PC-3 (cell line): ENCODE data around the gene ARHGEF11. TPM values are rescaled to one million over a fixed set of nuclear protein-coding genes. Genes with fewer than 3 reads are reported as not detected.

ENCODE experiments used
- ATAC-seq: fragments of 200-7000 bp; cut with Tn5 transposase; 2 replicates; pipeline ENCODE4 v1.9.1; 2020; ENCODE audit warnings: mild to moderate bottlenecking, moderate library complexity
- Bru-seq: library from RNA; stranded (reverse); fragments of 400-500 nt; gene quantifications from one replicate; lab custom pipeline; 2021; lab: Mats Ljungman, UMichigan
- BruChase-seq, 2 experiments: library from RNA; stranded (reverse); fragments of 400-500 nt; gene quantifications; one replicate each; lab custom pipeline; 2021; lab: Mats Ljungman, UMichigan
- BruUV-seq: library from RNA; stranded (reverse); fragments of 400-500 nt; replicated peaks from 2 replicates; lab custom pipeline; 2021; lab: Mats Ljungman, UMichigan
- CTCF ChIA-PET: fragments of 300-600 bp; sonication (Branson Sonifier 250); formaldehyde crosslinking; loops from one replicate; lab custom pipeline; 2022; ENCODE audit warnings: antibody characterized with exemption; lab: Charles Lee
- POLR2A ChIA-PET: fragments of 300-600 bp; sonication (Branson Sonifier 250); formaldehyde crosslinking; loops from one replicate; lab custom pipeline; 2022; ENCODE audit warnings: antibody characterized with exemption; ENCODE audit not compliant: unreplicated experiment; lab: Charles Lee
- DNase-seq: peaks from one replicate; pipeline ENCODE4 v3.0.0-alpha.2; 2015
- H2AFZ ChIP-seq: fragments of 300-600 bp; sonication (generic); 2 replicates; pipeline ENCODE4 v1.6.0; 2016; ENCODE audit warnings: antibody characterized with exemption, low read length
- H3F3A ChIP-seq: fragments of 300-600 bp; sonication (generic); one replicate; pipeline ENCODE4 v1.6.0; 2017; ENCODE audit warnings: antibody characterized with exemption, low read length, control low read depth, mild to moderate bottlenecking; ENCODE audit not compliant: unreplicated experiment
- H3K27ac ChIP-seq: fragments of 300-600 bp; sonication (generic); 2 replicates; pipeline ENCODE4 v1.5.1; 2016; ENCODE audit warnings: mild to moderate bottlenecking, low read length
- H3K27me3 ChIP-seq: fragments of 300-600 bp; sonication (generic); 2 replicates; pipeline ENCODE4 v1.6.1; 2016; ENCODE audit warnings: low read length, mixed read lengths
- H3K36me3 ChIP-seq: fragments of 300-600 bp; sonication (generic); 2 replicates; pipeline ENCODE4 v1.6.1; 2016; ENCODE audit warnings: low read depth, mixed run types, low read length, mixed read lengths
- H3K4me1 ChIP-seq: fragments of 300-600 bp; sonication (generic); 2 replicates; pipeline ENCODE4 v1.5.1; 2016; ENCODE audit warnings: low read length; ENCODE audit not compliant: insufficient read depth
- H3K4me2 ChIP-seq: fragments of 300-600 bp; sonication (generic); 2 replicates; pipeline ENCODE4 v1.6.0; 2016; ENCODE audit warnings: low read length
- H3K4me3 ChIP-seq: fragments of 300-600 bp; sonication (generic); 2 replicates; pipeline ENCODE4 v1.5.1; 2016; ENCODE audit warnings: mild to moderate bottlenecking, low read length, mixed read lengths
- H3K79me2 ChIP-seq: fragments of 300-600 bp; sonication (generic); 2 replicates; pipeline ENCODE4 v1.6.1; 2017; ENCODE audit warnings: low read length, mixed read lengths
- H3K9ac ChIP-seq: fragments of 300-600 bp; sonication (generic); 2 replicates; pipeline ENCODE4 v1.6.0; 2016; ENCODE audit warnings: mild to moderate bottlenecking, low read length
- H3K9me2 ChIP-seq: fragments of 300-600 bp; sonication (generic); replicated peaks from 2 replicates; pipeline ENCODE4 v1.6.1; 2016; ENCODE audit warnings: mixed run types, low read length, mixed read lengths
- H3K9me3 ChIP-seq: fragments of 300-600 bp; sonication (generic); 2 replicates; pipeline ENCODE4 v1.6.1; 2016; ENCODE audit warnings: low read length, mixed read lengths
- H4K20me1 ChIP-seq: fragments of 300-600 bp; sonication (generic); 2 replicates; pipeline ENCODE4 v1.6.1; 2016; ENCODE audit warnings: low read length, mixed read lengths
- CTCF ChIP-seq: fragments of 300-600 bp; sonication (generic); conservative IDR thresholded peaks from 2 replicates; pipeline ENCODE4 v1.5.1; 2017; ENCODE audit warnings: antibody characterized with exemption, low read depth, mild to moderate bottlenecking, low read length
- EZH2 ChIP-seq: fragments of 300-600 bp; sonication (generic); IDR thresholded peaks from one replicate; pipeline ENCODE4 v1.6.1; 2017; ENCODE audit warnings: antibody characterized with exemption, mild to moderate bottlenecking, low read length; ENCODE audit not compliant: unreplicated experiment
- EZH2phosphoT487 ChIP-seq: fragments of 300-600 bp; sonication (generic); IDR thresholded peaks from 2 replicates; pipeline ENCODE4 v1.6.1; 2018; ENCODE audit warnings: mild to moderate bottlenecking, antibody characterized with exemption, low read length, borderline replicate concordance
- intact Hi-C: fragments of 100-400 bp; cut with micrococcal nuclease; formaldehyde crosslinking; loops from 2 replicates; pipeline ENCODE4 v1.9.0; 2023
- long read RNA-seq: library from polyadenylated mRNA; unstranded; transcript quantifications from one replicate; pipeline ENCODE4 v2.0.0, GENCODE V29; 2021; ENCODE audit not compliant: unreplicated experiment
- total RNA-seq: library from RNA; depleted of rRNA; stranded (reverse); fragments of >200 nt; gene quantifications from 2 replicates; pipeline ENCODE4 v1.2.3, GENCODE V29; 2014; rRNA removed

The ARHGEF11 gene, protein sequence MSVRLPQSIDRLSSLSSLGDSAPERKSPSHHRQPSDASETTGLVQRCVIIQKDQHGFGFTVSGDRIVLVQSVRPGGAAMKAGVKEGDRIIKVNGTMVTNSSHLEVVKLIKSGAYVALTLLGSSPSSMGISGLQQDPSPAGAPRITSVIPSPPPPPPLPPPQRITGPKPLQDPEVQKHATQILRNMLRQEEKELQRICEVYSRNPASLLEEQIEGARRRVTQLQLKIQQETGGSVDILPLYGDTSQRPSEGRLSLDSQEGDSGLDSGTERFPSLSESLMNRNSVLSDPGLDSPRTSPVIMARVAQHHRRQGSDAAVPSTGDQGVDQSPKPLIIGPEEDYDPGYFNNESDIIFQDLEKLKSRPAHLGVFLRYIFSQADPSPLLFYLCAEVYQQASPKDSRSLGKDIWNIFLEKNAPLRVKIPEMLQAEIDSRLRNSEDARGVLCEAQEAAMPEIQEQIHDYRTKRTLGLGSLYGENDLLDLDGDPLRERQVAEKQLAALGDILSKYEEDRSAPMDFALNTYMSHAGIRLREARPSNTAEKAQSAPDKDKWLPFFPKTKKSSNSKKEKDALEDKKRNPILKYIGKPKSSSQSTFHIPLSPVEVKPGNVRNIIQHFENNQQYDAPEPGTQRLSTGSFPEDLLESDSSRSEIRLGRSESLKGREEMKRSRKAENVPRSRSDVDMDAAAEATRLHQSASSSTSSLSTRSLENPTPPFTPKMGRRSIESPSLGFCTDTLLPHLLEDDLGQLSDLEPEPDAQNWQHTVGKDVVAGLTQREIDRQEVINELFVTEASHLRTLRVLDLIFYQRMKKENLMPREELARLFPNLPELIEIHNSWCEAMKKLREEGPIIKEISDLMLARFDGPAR (N-terminal part only)
- total RNA-seq (31.1 and 43.9 TPM in 2 replicates), Bru-seq, nascent RNA (percentile 81 among the genes with signal in this experiment), BruChase-seq, experiment 1, labeled RNA remaining after a 6-hour chase (percentile 81 among the genes with signal in this experiment), BruChase-seq, experiment 2, labeled RNA remaining after a 2-hour chase (percentile 80 among the genes with signal in this experiment)
- long read RNA-seq, full-length matches to known transcripts = 2 of 106 reads
- long read RNA-seq, partial matches to known transcripts = 53 of 106 reads
- long read RNA-seq, other reads (novel, unspliced or antisense) = 51 of 106 reads

GRCh38 chr1:157045250-157046218, at the start of gene ARHGEF11:
Gene ARHGEF11, minus strand, starts transcription at chr1:157045742. Its CDS starts 1,412 bp downstream, at chr1:157044330.
- intact Hi-C loops = no loop called here

GRCh38 chr1:157095091-157095490, 49.5 kb upstream of the ARHGEF11 start:
- CTCF ChIA-PET = no interaction called here
- Histone ChIP-seq H3K4me2 (no peak overlapping the region), H3K27ac (no peak overlapping the region), H3F3A (no peaks in the 10 kb centered on the region), H3K4me1 (no peaks in the 10 kb centered on the region), H3K9ac (no peak overlapping the region), H3K9me3 (no peaks in the 10 kb centered on the region), H2AFZ (no peak overlapping the region), H3K4me3 (no peak overlapping the region), H3K27me3 (no peaks in the 10 kb centered on the region), H3K9me2 (no peaks in the 10 kb centered on the region), H4K20me1 (no peaks in the 10 kb centered on the region), H3K36me3 (no peaks in the 10 kb centered on the region), H3K79me2 (no peaks in the 10 kb centered on the region)
- no peak for DNase-seq
- intact Hi-C loops = no loop called here
- TF ChIP-seq CTCF (no peak), EZH2 (no peak), EZH2phosphoT487 (no peak)
- POLR2A ChIA-PET = no interaction called here
- BruUV-seq = no TSS peak
- ATAC-seq = no peak

More at GRCh38 chr1:157045250-157046218, at the start of gene ARHGEF11:
- ChIA-PET POLR2A (interaction anchor here (0.5 to 0.6 kb wide), 5 partner anchors 9 to 111 kb away, joined by 3 to 11 read pairs (median 6); no protein-coding TSS in a partner anchor), CTCF (interaction anchor here (0.6 kb wide), 1 partner anchor 34 kb away, joined by 3 read pairs; no protein-coding TSS in a partner anchor)
- no peaks in the 10 kb centered on the region for H3F3A ChIP-seq
- no peak within 1 kb of the TSS for H3K27ac ChIP-seq
- BruUV-seq = no TSS peak
- DNase-seq (peak; percentile 97), ATAC-seq (peak; percentile 93)
- TF ChIP-seq CTCF (no peak), EZH2phosphoT487 (peak; percentile 89)
- H3K27me3 ChIP-seq = no peaks in the 10 kb centered on the region
- H3K9ac ChIP-seq = peak within 1 kb of the TSS; percentile 76
- no peaks in the 10 kb centered on the region for H3K36me3 ChIP-seq
- H2AFZ ChIP-seq = peak within 1 kb of the TSS; percentile 95
- peak within 1 kb of the TSS; percentile 74 for H3K4me3 ChIP-seq
- peaks cover 4% of the 10 kb centered on the region; the same call in 1 of the 2 replicates for H4K20me1 ChIP-seq
- peak within 1 kb of the TSS; percentile 94 for H3K4me2 ChIP-seq
- H3K79me2 ChIP-seq = peaks cover 48% of the 10 kb centered on the region
- no peaks in the 10 kb centered on the region for H3K9me3 ChIP-seq
- peaks cover 44% of the 10 kb centered on the region for H3K4me1 ChIP-seq
- H3K9me2 ChIP-seq = no peaks in the 10 kb centered on the region
